LNCAP (cell line): ENCODE data around the gene CIPC.

ENCODE experiments used
- TF ChIP-seq, protein P1 (sequence below): fragments of 450-650 bp; IDR thresholded peaks from 2 replicates; pipeline ENCODE4 v1.5.1; 2017; ENCODE audit warnings: mild to moderate bottlenecking

CIPC gene

DNA sequence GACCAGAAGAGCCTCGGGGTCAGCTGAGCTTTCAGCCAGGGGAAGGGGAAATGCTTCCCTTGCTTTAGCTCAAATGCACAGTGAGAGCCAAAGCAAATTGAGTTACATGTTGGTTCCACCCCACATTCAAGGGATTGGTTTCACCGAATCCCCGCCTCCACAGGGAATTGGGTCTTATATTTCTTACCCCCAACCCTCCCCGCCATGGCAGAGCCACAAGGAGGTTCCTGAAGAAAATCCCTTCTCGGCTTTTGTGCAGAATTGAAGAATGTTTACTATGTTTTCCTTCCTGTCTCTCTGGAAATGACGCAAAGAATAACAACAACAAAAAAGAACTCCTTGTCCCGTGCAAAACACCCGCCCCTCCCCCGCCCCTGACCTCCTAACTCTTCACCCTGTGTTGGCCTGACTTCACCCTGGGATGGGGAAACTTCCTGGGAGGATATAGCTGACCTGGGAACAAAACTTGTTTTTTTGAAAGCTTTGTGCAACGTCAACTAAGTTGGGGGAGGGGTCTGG lies 21.9 kb upstream of the CIPC start:
- TF ChIP-seq, protein P1, sequence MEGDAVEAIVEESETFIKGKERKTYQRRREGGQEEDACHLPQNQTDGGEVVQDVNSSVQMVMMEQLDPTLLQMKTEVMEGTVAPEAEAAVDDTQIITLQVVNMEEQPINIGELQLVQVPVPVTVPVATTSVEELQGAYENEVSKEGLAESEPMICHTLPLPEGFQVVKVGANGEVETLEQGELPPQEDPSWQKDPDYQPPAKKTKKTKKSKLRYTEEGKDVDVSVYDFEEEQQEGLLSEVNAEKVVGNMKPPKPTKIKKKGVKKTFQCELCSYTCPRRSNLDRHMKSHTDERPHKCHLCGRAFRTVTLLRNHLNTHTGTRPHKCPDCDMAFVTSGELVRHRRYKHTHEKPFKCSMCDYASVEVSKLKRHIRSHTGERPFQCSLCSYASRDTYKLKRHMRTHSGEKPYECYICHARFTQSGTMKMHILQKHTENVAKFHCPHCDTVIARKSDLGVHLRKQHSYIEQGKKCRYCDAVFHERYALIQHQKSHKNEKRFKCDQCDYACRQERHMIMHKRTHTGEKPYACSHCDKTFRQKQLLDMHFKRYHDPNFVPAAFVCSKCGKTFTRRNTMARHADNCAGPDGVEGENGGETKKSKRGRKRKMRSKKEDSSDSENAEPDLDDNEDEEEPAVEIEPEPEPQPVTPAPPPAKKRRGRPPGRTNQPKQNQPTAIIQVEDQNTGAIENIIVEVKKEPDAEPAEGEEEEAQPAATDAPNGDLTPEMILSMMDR, result no peak

GRCh38 chr14:77077040-77077439 lies 21.0 kb upstream of the CIPC start:
- TF ChIP-seq, protein P1, result no peak

DNA sequence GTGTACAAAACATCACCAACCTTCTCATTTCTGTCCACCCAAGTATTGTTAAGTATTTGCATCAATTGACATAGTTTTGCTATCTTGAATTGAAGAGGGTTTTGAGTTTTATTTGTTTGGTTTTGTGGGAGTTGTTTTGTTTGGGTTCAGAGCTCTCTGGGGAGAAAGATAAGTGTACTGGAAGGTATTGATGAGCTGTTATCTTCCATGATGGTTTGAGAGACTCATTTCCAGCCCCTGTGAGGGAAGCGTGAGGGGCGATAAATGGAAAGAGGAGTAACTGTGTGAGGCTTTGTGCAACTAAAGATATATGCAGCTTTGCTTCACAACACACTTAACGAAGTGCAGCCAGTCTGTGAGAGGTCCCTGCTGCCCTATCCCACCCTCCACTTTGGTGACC lies 15.7 kb upstream of the CIPC start:
- TF ChIP-seq, protein P1, result no peak

DNA sequence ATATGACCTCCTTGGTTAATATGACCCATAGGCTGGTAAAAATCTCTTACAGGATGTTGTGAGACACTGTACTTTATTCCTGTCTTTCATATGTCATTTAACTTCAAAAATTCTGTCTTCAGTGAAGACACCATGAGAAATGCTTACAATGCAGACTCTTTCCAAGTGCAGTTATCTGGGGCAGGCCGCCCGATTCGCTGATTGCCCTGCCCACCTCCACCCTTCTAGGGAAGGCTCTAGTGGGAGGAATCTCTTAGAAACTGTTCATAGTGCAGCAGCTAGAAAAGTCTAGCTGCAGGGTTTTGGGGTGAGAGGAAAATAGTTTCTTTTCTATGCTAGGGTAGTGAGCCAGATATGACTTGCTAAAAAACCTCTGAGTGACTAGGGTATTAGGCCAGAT lies 15.0 kb upstream of the CIPC start:
- TF ChIP-seq, protein P1, result no peak

- TF ChIP-seq, protein P1, result no peak
These were observed 13.1 kb upstream of the CIPC start for GRCh38 chr14:77084985-77085384.

- TF ChIP-seq, protein P1, result no peak
These were observed 12.5 kb upstream of the CIPC start for GRCh38 chr14:77085538-77085937.

GRCh38 chr14:77086017-77086727 lies 11.9 kb upstream of the CIPC start:
- TF ChIP-seq, protein P1, result no peak
